HG03097 (cell line): Measurements from ENCODE around the gene TRAF2.

ENCODE experiments used
- ATAC-seq: cut with Tn5 transposase; IDR thresholded peaks from one replicate; pipeline ENCODE4 v1.9.1; 2021; ENCODE audit not compliant: unreplicated experiment, low FRiP score

Gene TRAF2

DNA sequence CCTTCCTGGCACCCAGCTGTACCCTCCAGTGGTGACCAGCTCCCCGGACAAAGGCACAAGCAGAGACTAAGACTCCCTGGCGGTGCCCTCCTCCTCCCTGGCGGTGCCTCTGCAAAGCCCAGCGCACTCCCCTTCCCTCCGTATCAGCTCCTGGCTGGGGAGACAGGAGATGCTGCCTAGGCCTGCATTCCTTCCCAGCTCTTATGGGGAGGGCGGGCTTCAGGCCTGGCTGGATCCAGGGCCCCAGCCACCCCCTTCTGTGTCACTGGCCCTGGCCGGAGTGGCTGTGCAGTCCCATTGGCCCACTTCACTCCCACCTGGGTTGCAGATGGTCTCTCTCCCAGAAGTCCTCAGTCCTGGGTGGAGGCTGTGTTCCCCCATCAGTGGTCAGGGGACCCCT is 72.2 kb downstream of the TRAF2 start:
- no peak for ATAC-seq

DNA sequence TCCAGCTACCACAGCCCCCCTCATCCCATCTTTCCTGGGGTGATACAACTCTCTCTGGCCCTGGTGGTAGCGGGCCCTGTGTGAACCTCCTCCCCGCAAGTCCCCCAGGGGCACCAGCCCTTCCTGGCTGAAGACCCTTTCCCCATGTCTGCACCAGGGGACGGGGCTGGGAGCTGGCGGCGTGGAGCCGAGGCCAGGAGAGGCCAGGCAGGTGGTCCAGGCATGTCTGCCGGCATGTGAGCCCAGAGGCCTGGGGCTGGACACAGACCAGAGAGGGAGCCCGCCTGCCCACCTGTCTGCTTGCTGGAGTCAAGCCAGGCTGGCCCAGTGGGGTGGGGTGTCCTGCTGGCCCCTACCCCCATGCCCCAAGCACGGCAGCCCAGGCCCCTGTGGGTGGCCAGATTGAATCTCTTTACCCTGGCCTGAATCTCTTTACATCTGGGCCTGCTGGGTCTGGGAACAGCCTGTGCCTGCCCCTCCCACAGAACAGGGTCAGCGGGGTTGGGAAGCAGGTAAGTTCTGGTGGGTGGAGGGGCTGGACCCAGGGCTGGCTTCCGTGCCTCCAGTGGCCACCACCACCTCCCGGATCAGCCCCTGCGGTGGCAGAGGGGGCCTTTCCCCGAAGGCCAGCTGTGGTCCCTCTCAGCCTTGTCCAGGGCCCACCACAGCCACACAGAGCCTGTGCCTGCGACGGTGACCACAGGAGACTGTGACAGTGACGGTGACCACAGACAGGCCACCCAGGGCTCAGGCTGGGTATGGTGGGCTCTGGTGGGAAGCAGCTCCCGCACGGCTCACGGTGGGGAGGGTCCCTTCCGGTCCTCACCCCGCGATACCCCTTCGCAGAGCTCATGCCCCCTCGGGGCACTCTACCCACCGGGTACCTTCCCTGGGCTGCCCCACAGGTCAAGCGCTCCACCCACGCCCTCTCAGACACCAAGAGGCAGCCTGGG is 72.9 kb downstream of the TRAF2 start:
- no peak for ATAC-seq

DNA sequence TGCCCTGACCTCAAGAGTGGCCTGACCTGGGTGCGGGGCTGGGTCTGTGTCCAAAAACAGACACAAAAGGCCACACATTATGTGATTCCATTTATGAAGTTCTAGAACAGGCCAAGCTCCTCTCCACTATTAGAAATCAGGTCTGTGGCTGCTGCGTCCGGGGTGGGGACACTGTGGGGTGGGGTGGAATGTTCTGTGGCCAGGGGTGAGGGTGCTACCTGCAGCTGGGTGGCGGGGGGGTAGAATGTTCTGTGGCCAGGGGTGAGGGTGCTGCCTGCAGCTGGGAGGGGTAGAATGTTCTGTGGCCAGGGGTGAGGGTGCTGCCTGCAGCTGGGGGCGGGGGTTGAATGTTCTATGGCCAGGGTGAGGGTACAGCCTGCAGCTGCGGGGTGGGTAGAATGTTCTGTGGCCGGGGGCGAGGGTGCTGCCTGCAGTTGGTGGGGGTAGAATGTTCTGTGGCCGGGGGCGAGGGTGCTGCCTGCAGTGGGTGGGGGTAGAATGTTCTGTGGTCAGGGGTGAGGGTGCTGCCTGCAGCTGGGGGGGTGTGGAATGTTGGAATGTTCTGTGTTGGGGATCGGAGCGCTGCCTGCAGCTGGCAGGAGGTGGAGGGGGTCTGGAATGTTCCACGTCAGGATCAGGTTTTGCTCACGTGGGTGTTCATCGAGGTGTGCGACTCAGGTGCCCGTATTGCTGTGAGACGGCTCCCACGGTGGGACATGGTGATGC is 74.1 kb downstream of the TRAF2 start:
- ATAC-seq = no peak

DNA sequence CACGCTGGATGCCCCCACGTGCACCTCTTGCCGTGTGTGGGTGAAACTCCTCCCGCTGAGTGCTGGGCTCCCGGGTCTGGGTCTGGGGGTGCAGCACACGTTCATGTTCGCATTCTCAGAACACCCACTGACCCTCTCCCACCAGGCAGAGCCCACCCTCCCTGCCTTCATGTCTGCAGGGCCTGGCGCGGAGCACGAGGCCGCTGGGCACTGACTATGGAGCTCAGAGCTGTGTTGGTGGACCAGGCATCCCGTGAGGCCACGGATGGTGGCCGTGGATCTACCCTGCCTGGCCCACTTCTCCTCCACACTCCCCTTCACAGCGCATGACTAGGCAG is 74.6 kb downstream of the TRAF2 start:
- ATAC-seq = no peak

DNA sequence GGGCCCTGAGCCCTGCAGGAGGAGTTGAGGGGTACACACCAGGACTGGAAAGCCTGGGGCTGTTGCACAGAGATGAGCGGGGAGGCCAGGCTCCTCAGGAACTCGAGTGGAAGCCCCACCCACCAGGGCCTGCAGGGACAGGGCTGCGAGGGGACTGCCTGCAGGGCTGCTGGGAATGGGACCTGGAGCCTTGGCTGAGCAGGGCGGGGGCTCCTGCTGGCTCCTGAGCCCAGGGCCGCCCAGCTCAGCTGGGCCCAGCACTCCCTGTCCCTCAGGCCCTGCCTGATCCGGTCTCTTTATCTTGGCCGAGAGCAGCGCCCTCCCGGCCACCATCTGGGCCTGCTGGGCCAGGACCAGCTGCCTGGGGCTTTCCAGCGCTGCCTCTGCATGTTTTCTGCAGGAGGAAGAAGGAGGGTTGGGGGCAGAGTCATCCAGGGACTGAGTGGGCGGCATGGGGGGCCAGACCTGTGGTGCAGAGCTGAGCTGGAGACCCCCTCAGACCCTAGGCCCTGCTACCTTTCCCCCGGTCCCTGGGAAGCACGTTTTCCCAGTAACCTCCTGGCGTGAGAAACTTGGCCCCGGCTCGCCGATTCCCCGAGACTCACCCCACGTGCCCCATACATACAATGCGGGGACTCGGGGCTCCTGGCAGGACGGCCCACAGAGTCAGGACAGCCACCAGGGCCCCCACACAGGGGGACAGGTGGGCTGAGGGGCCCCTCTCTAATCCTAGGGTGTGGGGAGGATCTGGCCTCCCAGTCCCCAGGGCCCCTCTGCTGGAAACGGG is 75.2 kb downstream of the TRAF2 start:
- no peak for ATAC-seq

DNA sequence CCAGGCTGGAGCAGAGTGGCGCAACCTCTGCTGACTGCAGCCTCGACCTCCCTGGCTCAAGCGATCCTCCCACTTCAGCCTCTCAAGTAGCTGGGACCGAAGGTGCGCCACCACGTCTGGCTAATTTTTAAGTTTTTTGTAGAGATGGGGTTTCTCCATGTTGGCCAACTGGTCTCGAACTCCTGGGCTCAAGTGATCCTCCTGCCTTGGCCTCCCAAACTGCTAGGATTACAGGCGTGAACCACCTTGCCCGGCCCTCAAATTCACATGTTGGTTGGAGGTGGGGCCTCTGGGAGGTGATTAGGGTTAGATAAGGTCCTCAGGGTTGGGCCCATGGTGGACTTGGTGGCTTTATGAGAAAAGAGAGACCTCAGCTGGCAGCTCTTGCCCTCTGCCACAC is 75.8 kb downstream of the TRAF2 start:
- no peak for ATAC-seq

DNA sequence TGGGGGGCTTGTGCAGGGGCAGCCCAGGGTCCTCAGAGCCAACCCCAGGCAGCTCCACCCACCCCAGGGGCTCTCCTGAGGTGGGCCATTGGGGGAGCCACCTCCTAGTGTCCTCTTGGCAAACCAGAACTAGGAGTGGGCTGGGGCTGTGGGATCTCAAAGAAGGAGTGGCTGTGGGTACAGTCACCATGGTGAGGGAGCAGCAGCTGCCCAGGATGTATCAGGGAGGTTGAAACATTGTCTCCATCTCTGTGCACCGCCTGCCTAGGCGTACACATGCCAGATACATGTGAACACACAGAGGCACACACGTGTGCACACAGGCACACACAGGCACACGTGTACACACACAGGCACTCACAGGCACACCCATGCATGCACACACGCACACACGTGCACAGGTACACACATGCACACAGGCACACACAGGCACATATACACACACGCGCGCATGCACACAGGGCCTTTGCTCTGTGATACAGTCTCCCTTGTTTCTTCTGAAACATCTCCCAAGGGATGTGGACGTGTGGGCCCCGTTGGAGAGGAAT is 76.5 kb downstream of the TRAF2 start:
- no peak for ATAC-seq

DNA sequence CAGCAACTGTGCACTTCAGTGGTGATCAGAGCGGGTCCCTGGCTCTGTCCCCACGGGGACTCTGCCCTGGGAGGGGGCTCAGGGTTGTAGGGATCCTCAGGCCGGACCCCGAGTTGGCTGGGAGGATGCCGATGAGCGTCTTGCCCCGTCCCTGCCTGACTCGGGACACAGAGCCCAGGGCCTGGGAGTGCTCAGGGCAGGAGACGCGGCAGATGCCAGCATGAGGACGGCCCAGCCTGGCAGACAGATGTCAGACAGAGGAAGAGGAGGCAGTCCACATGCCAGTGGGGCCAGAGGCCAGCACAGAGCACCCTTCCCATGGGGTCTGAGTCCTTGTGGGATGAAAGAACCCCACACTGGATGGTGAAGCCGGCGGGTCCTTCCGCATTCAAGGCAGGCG is 77.0 kb downstream of the TRAF2 start:
- ATAC-seq = no peak

DNA sequence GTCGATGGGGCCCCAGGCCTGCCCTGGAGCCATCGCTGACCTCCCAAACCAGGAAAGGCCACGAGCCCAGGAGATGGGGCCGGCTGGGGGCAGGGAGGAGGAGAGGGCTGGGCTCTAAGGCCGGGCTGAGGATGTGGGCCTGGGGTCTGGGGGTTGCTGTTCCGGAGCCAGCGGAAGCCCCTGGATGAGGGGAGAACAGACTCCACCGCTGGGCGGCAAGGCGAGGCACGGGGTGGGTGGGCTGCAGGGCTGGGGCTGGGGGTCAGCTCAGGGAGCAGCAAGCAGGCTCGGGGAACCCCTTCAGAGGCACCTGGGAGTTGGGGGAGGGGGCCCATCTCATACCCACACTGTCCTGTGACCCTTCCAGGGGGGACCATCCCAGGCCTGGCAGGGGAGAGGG is 77.4 kb downstream of the TRAF2 start:
- no peak for ATAC-seq

DNA sequence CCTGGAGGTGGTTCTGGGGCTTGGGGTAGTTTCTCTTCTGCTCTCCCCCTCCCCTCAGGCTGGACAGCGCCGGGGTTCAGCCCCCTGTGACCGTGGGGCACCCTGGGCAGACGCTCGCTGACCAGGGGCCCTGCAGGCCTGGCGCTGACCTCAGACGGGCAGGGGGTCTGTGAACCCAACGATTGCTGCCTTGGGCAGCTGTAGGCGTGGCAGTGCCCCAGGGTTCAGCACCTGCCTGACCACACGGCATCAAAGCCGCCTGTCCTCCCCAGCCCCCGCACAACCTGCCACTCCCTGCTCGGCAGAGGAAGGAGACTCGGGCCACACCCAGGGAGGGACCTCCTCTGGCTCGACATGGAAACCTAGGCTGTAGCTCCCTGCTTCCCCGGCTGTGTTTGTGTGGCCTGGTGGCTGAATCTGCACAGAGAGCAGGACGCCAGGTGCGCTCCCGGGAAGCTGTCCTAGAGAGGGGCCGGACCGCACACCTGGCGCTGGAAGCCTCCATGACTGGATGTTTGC is 77.9 kb downstream of the TRAF2 start:
- no peak for ATAC-seq

DNA sequence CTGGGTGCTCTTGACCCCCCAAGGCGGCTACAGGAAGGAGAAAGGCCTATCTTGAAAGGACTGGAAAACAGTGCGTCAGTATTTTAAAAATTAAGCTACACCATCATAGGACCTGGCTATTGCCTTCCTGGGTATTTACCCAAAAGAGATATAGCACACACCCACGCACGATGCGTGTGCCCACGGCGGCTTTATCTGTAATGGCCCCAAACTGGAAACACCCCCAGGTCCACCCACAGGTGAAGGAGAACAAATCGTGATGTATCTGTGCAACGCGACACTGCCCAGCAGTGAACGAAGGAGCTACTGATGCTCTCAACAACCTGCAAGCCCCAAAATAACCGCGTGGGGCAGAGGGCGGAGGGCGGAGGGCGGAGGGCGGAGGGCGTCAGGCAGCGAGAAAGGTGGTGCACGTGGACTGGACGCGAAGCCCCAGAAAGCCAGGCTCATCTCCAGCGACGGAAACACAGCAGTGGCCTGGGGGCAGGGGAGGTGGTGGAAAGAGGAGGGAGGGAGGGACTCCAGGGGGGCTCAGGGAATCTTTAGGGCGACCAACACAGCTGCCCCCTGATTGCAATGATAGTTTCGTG is 78.6 kb downstream of the TRAF2 start:
- ATAC-seq = no peak

DNA sequence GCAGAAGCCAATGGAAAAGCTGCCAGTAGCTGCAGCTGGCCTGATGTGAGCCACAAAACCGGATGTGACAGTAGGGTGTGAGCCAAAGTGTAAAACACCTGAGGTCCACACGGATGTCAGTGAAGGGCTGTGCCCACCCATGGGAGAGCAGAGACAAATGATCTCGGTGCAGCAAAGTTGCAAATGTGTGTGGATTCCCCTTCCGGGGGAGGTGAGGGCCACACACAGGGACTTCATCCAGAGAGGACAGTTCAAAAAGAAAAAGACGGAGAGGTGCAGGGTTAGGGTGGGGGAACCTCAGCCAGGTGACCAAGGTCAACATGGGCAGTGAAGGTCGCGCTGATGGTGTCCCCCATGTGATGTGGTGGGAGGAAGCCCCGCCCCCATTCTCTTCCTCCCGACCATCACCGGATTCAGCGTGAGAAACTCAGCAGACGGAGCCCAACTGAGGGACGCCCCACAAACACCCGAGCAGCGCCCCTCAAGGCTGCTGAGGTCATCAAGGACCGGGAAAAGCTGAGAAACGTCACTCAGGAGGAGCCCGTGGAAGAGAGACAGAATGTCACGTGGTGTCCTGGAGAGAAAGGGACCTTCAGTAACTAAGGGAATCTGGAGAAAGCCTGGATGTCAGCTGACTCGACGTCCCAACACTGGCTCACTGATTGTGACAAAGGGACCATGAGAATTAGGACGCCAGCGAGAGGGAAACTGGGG is 79.6 kb downstream of the TRAF2 start:
- no peak for ATAC-seq

DNA sequence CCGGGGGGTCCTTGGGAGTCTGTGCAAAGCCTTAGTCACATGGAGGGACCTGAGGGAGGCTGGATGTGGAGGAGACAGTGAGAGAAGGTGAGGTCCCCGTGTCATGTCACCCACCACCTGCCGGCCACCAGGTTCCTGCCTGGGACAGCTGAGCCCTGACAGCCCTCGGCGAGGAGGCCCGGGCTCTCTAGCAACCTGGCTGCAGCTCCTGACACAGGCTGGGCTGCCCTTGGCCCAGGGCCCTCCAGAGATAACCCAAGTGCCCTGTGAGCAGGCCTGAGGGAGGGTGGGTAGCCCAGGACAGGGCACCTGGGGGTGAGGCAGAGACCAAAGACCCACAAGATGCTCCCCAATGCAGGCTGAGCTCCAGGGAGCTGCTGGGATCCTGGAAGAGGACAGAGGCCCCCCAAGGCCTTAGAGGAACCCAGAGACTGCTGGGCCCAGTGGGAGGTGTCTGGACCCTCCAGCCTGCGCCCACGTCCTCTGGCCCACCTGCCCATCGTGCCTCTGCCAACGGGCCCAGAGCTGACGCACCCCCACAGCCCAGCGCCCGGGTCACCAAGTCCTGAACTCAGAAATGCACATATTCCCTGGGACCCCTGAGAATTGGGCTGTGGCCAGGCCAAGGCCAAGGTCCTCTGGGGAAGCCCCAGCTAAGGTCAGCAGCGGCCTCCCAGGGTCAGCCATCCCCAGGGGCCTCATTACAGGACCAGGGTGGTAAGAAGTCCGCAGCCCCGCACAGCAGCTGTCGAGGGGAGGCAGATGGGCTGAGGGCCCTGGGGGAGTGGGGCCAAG is 82.2 kb downstream of the TRAF2 start:
- ATAC-seq = no peak

DNA sequence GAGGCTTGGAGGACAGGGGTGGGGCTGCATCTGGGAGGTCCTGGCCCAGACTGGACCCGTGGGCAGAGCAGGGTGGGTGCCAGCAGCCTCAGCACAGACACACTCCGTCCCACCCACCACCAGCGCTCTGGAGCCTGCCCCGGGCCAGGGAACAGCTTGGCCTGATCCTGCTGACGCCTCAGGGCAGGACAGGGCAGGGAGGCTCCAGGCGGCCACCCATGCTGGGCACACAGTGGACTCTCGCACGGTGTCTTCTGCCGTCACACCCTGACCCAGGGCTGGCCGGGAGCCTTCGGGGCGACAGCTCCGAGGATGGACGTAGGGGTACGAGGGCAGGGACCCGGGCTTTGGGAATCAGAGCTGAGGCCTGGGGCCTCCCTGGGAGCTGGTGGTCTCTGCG is 82.8 kb downstream of the TRAF2 start:
- ATAC-seq = no peak

DNA sequence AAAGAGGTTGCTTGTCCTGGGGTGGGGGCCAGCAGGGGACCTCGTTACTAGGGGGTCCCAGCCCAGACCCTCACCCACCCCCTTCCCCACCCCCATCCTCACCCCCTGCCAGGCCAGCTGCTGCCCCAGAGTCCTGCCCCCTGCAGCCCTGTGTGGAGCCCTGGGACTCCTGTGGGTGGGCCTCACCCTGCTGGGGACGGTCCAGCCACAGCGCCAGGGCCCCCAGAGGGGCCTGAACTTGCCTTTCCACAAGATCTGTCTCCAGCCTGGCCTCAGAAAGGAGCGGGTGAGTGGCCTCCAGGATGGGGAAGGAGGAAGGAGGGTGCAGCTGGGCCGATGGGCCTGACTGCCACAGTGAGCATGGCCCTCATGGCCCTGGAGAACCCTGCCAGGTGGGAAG is 83.5 kb downstream of the TRAF2 start:
- ATAC-seq = no peak

DNA sequence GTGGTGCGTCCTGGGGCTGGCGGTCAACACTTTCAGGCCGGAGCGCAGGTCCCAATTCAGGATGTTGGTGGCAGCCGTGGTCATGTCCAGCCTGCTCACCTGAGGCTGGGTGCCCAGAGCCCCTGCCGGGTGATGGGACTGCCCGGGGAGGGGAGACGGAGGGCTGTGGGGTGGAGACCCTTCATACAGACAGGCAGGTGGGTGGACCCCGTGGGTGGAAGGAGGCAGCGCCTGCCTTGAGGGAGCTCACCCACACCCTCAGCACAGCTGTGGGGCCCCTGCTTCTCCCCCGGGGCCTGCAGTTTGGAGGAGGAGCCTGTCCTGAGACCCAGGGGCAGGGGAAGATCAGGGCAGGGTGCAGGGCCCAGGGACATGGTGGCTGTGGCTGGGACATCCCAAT is 84.0 kb downstream of the TRAF2 start:
- ATAC-seq = no peak

DNA sequence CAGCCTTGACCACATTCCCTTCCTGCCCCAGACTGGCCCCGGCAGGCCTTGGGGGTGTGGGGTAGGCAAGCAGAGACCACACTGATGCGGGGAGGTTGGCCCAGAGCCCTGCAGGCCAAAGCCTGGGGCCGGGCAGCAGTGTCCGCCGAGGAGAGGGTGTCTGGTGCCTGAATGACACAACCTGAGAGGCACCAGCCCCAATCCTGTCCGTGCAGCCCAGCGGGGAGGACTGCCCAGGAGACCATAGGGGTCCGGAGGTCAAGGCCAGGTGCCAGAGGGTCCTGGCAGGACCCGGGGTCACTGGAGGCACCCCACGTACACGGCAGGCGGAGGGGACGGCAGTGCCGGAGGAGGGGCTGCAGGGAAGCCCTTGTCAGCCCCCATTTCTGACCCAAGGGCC is 85.4 kb downstream of the TRAF2 start:
- ATAC-seq = no peak

DNA sequence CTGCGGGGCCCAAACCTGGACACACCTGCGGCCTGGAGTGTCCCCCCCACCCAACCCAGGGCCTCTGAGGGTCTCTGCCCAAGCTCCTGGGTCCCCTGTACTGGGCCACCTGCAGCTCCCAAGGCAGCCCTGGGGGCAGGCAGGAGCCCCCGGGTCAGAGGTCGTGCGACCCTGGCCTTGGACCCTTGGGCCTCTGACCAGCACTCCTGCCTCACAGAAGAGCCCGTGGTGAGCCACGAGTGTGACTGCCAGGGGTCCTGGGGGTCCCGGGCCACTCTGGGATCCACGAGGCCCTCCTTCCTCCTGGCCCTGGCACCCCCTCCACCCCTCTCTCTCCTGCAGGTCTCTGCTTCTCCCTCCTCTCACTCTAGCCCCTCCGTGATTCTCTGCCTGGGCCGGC is 86.0 kb downstream of the TRAF2 start:
- no peak for ATAC-seq

DNA sequence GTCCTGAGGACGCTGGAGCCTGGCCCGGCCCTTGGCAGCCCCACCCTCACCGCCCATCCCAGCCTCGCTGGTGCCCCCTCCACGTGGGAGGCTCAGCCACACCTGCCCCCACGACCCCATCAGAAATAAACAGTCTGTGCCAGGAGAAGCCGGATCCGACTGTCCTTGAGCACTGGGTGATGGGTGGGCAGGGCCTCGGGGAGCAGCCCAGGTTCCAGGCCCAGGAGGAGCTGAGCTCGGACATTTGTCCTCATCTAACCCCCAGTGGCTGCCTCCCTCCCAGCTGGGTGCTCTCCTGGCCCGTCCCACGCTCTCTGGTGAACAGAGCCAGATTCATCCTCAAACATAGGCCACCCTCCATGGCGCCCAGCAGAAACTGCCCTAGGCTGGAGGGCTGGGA is 86.4 kb downstream of the TRAF2 start:
- no peak for ATAC-seq
